H9 (cell line): ENCODE measurements around the gene HHLA2. TPM values are rescaled to one million over a fixed set of nuclear protein-coding genes. Genes with fewer than 3 reads are reported as not detected.

Source experiments
- DNase-seq: peaks from one replicate; pipeline ENCODE4 v3.0.0-alpha.2; 2017
- H2AFZ ChIP-seq: one replicate; pipeline ENCODE4 v1.6.1; 2013; ENCODE audit warnings: mild to moderate bottlenecking, low read length, control low read depth, moderate library complexity
- H2AK5ac ChIP-seq: 2 replicates; pipeline ENCODE4 v1.6.1; 2013; ENCODE audit warnings: low read length, control low read depth, mixed read lengths; ENCODE audit not compliant: insufficient read length
- H2BK120ac ChIP-seq: one replicate; pipeline ENCODE4 v1.6.1; 2013; ENCODE audit warnings: low read depth, mild to moderate bottlenecking, low read length, control low read depth, inconsistent platforms; ENCODE audit not compliant: poor library complexity, severe bottlenecking
- H2BK12ac ChIP-seq: 2 replicates; pipeline ENCODE4 v1.6.1; 2013; ENCODE audit warnings: low read length, control low read depth, mixed read lengths, low read depth; ENCODE audit not compliant: insufficient read length
- H2BK15ac ChIP-seq: 2 replicates; pipeline ENCODE4 v1.6.1; 2013; ENCODE audit warnings: low read depth, low read length, control low read depth
- H2BK20ac ChIP-seq: one replicate; pipeline ENCODE4 v1.6.1; 2013; ENCODE audit warnings: low read depth, mild to moderate bottlenecking, low read length, control low read depth, inconsistent platforms; ENCODE audit not compliant: poor library complexity, severe bottlenecking
- H2BK5ac ChIP-seq: 2 replicates; pipeline ENCODE4 v1.6.1; 2013; ENCODE audit warnings: low read length, control low read depth, mixed read lengths; ENCODE audit not compliant: insufficient read length
- H3K14ac ChIP-seq: 2 replicates; pipeline ENCODE4 v1.6.1; 2013; ENCODE audit warnings: low read length, control low read depth; ENCODE audit not compliant: insufficient read depth
- H3K18ac ChIP-seq: 2 replicates; pipeline ENCODE4 v1.6.1; 2013; ENCODE audit warnings: low read depth, mild to moderate bottlenecking, mixed read lengths, low read length, control low read depth; ENCODE audit not compliant: insufficient read length
- H3K23ac ChIP-seq: 2 replicates; pipeline ENCODE4 v1.6.1; 2013; ENCODE audit warnings: low read length, control low read depth, mixed read lengths, low read depth; ENCODE audit not compliant: insufficient read length
- H3K23me2 ChIP-seq: 2 replicates; pipeline ENCODE4 v1.6.1; 2013; ENCODE audit warnings: low read depth, mild to moderate bottlenecking, mixed read lengths, low read length, control low read depth; ENCODE audit not compliant: insufficient read length, poor library complexity, severe bottlenecking
- H3K27ac ChIP-seq: 2 replicates; pipeline ENCODE4 v1.5.1; 2013; ENCODE audit warnings: low read length, control low read depth, mixed read lengths, low read depth; ENCODE audit not compliant: insufficient read length
- H3K27me3 ChIP-seq: 2 replicates; pipeline ENCODE4 v1.6.1; 2013; ENCODE audit warnings: low read length, control low read depth, inconsistent platforms; ENCODE audit not compliant: insufficient read depth
- H3K4ac ChIP-seq: 2 replicates; pipeline ENCODE4 v1.6.1; 2013; ENCODE audit warnings: low read depth, mild to moderate bottlenecking, control low read depth, inconsistent platforms, low read length, moderate library complexity
- H3K4me1 ChIP-seq: 2 replicates; pipeline ENCODE4 v1.6.1; 2013; ENCODE audit warnings: low read length, control low read depth, inconsistent platforms; ENCODE audit not compliant: insufficient read depth
- H3K4me2 ChIP-seq: 2 replicates; pipeline ENCODE4 v1.6.1; 2013; ENCODE audit warnings: low read length, control low read depth, mixed read lengths; ENCODE audit not compliant: insufficient read length, insufficient read depth
- H3K56ac ChIP-seq: 2 replicates; pipeline ENCODE4 v1.6.1; 2013; ENCODE audit warnings: low read depth, mild to moderate bottlenecking, mixed read lengths, low read length, control low read depth; ENCODE audit not compliant: insufficient read length
- H3K79me1 ChIP-seq: 2 replicates; pipeline ENCODE4 v1.6.1; 2013; ENCODE audit warnings: low read depth, mild to moderate bottlenecking, moderate library complexity, low read length, control low read depth, inconsistent platforms; ENCODE audit not compliant: insufficient read depth, poor library complexity, severe bottlenecking
- H3K79me2 ChIP-seq: 2 replicates; pipeline ENCODE4 v1.6.1; 2013; ENCODE audit warnings: low read length, control low read depth, inconsistent platforms; ENCODE audit not compliant: insufficient read depth
- H3K9ac ChIP-seq: 2 replicates; pipeline ENCODE4 v1.6.1; 2013; ENCODE audit warnings: low read length, control low read depth, mixed read lengths; ENCODE audit not compliant: insufficient read length; ENCODE audit errors: extremely low read depth
- H3K9me3 ChIP-seq: one replicate; pipeline ENCODE4 v1.6.1; 2013; ENCODE audit warnings: low read depth, low read length, inconsistent platforms; ENCODE audit not compliant: control insufficient read depth
- H3T11ph ChIP-seq: one replicate; pipeline ENCODE4 v1.6.1; 2013; ENCODE audit warnings: mild to moderate bottlenecking, low read length, control low read depth, inconsistent platforms
- H4K20me1 ChIP-seq: one replicate; pipeline ENCODE4 v1.6.1; 2013; ENCODE audit not compliant: control insufficient read depth, insufficient read length, insufficient read depth
- H4K5ac ChIP-seq: 2 replicates; pipeline ENCODE4 v1.6.1; 2013; ENCODE audit warnings: low read depth, mild to moderate bottlenecking, mixed read lengths, low read length, control low read depth; ENCODE audit not compliant: insufficient read length
- H4K8ac ChIP-seq: replicated peaks from 2 replicates; pipeline ENCODE4 v1.6.1; 2013; ENCODE audit warnings: low read length, control low read depth, mixed read lengths, low read depth; ENCODE audit not compliant: insufficient read length
- H4K91ac ChIP-seq: 2 replicates; pipeline ENCODE4 v1.6.1; 2013; ENCODE audit warnings: low read depth, mild to moderate bottlenecking, moderate library complexity, mixed read lengths, low read length, control low read depth; ENCODE audit not compliant: insufficient read length
- H3K27ac Mint-ChIP-seq, 3 experiments: 2 replicates in 2 of 3; 3 replicates in 1 of 3; pipeline ENCODE4 v1.8.0; 2020 to 2021; ENCODE audit warnings: mixed read lengths in 3 of 3, mild to moderate bottlenecking in 1 of 3, moderate library complexity in 1 of 3
- H3K27me3 Mint-ChIP-seq: 2 replicates; pipeline ENCODE4 v1.8.0; 2021; ENCODE audit warnings: low read depth, mild to moderate bottlenecking, moderate library complexity, mixed read lengths
- H3K36me3 Mint-ChIP-seq, 3 experiments: 2 replicates in 2 of 3; 3 replicates in 1 of 3; pipeline ENCODE4 v1.8.0; 2020 to 2021; ENCODE audit warnings: low read depth in 3 of 3, mixed read lengths in 3 of 3; ENCODE audit not compliant: insufficient read depth in 1 of 3
- H3K4me1 Mint-ChIP-seq, 2 experiments: 2 replicates each; pipeline ENCODE4 v1.8.0; 2020; ENCODE audit warnings: mixed read lengths in 2 of 2
- H3K4me3 Mint-ChIP-seq, 2 experiments: 2 replicates in 1 of 2; 3 replicates in 1 of 2; pipeline ENCODE4 v1.8.0; 2020 to 2021; ENCODE audit warnings: mild to moderate bottlenecking in 2 of 2, mixed read lengths in 2 of 2, moderate library complexity in 1 of 2
- H3K9me3 Mint-ChIP-seq, 2 experiments: 2 replicates in 1 of 2; 3 replicates in 1 of 2; pipeline ENCODE4 v1.8.0; 2020; ENCODE audit warnings: mild to moderate bottlenecking in 2 of 2, mixed read lengths in 2 of 2, moderate library complexity in 1 of 2
- WGBS: extraction: QIAGEN DNeasy Blood & Tissue Kit; methylation state at CpG from one replicate; pipeline ENCODE4 v1.1.7; 2013; ENCODE audit warnings: missing lambda C conversion rate, low lambda C conversion rate, mixed read lengths; ENCODE audit not compliant: insufficient read length; ENCODE audit errors: extremely low coverage; 5-methylcytosine and 5-hydroxymethylcytosine counted together
- total RNA-seq: library from RNA; stranded (reverse); gene quantifications from 2 replicates; pipeline ENCODE4 v1.2.1, GENCODE V29; 2021
- TF ChIP-seq, protein P1 (sequence below): fragments of 200-600 bp; sonication (generic); conservative IDR thresholded peaks from 3 replicates; pipeline ENCODE4 v1.8.0; 2021; ENCODE audit warnings: antibody characterized with exemption, mild to moderate bottlenecking

The HHLA2 gene
- total RNA-seq, 1 experiment from 2014 or later: not detected

- H3K9me3 Mint-ChIP-seq: no peaks in the 10 kb centered on the region
- no peaks in the 10 kb centered on the region for H3K36me3 Mint-ChIP-seq
- Histone ChIP-seq H3K27ac (no peak overlapping the region), H3K9ac (no peak overlapping the region), H2BK120ac (no peak overlapping the region), H2BK20ac (no peak overlapping the region), H2AK5ac (no peak overlapping the region), H2BK15ac (no peak overlapping the region), H3K4ac (no peak overlapping the region), H3K23ac (no peak overlapping the region), H3K4me2 (no peak overlapping the region), H3T11ph (no peak overlapping the region), H3K4me1 (no peaks in the 10 kb centered on the region; the same call in 1 of the 2 replicates), H3K56ac (no peak overlapping the region), H3K23me2 (no peaks in the 10 kb centered on the region), H3K79me1 (no peaks in the 10 kb centered on the region), H4K5ac (no peak overlapping the region), H4K8ac (no peak overlapping the region), H2BK5ac (no peak overlapping the region), H4K20me1 (no peaks in the 10 kb centered on the region), H4K91ac (no peak overlapping the region), H2BK12ac (no peak overlapping the region), H3K79me2 (no peaks in the 10 kb centered on the region), H3K27me3 (no peaks in the 10 kb centered on the region), H3K9me3 (no peaks in the 10 kb centered on the region), H2AFZ (no peak overlapping the region), H3K14ac (no peak overlapping the region), H3K18ac (no peak overlapping the region)
- DNase-seq: no peak
- 0 out of 2 replicates have a peak, but pooled peaks cover 1% of the 10 kb centered on the region for H3K27me3 Mint-ChIP-seq
- TF ChIP-seq, protein P1, sequence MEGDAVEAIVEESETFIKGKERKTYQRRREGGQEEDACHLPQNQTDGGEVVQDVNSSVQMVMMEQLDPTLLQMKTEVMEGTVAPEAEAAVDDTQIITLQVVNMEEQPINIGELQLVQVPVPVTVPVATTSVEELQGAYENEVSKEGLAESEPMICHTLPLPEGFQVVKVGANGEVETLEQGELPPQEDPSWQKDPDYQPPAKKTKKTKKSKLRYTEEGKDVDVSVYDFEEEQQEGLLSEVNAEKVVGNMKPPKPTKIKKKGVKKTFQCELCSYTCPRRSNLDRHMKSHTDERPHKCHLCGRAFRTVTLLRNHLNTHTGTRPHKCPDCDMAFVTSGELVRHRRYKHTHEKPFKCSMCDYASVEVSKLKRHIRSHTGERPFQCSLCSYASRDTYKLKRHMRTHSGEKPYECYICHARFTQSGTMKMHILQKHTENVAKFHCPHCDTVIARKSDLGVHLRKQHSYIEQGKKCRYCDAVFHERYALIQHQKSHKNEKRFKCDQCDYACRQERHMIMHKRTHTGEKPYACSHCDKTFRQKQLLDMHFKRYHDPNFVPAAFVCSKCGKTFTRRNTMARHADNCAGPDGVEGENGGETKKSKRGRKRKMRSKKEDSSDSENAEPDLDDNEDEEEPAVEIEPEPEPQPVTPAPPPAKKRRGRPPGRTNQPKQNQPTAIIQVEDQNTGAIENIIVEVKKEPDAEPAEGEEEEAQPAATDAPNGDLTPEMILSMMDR: no peak
- peaks cover 13 to 14% of the 10 kb centered on the region in 2 experiments for H3K4me1 Mint-ChIP-seq
- no peak overlapping the region for H3K27ac Mint-ChIP-seq
- no CpG with 5 or more reads among the region's 6 CpGs for WGBS
- no peak overlapping the region for H3K4me3 Mint-ChIP-seq
These were observed 102.2 kb downstream of the HHLA2 start for GRCh38 chr3:108398510-108398909.
